ENCODE data around the gene RUFY4.

The RUFY4 gene

GRCh38 chr2:218068721-218069334 is at the start of gene RUFY4:
Gene RUFY4, plus strand, starts transcription at chr2:218069253. Its CDS starts 1,353 bp downstream, at chr2:218070606.
- FAIRE-seq: peak; percentile 2

GRCh38 chr2:218019411-218020060 is 49.5 kb upstream of the RUFY4 start:
- FAIRE-seq (no peak), DNase-seq (ENCODE audit: low spot score) (no peak)

More at GRCh38 chr2:218068721-218069334, at the start of gene RUFY4:
- DNase-seq (ENCODE audit: low spot score): peak; percentile 49

- no peak for FAIRE-seq
These were observed 48.8 kb upstream of the RUFY4 start for GRCh38 chr2:218020281-218020680.

GRCh38 chr2:218020966-218021535 is 48.0 kb upstream of the RUFY4 start:
- DNase-seq (ENCODE audit: low spot score) (no peak), FAIRE-seq (no peak)

More at GRCh38 chr2:218020281-218020680, 48.8 kb upstream of the RUFY4 start:
- DNase-seq (ENCODE audit: low spot score): no peak

GRCh38 chr2:218021536-218022071 is 47.4 kb upstream of the RUFY4 start:
- no peak for FAIRE-seq

GRCh38 chr2:218022131-218022850 is 46.8 kb upstream of the RUFY4 start:
- DNase-seq (ENCODE audit: low spot score) (no peak), FAIRE-seq (no peak)

More at GRCh38 chr2:218021536-218022071, 47.4 kb upstream of the RUFY4 start:
- no peak for DNase-seq (ENCODE audit: low spot score)

GRCh38 chr2:218022851-218023530 is 46.1 kb upstream of the RUFY4 start:
- FAIRE-seq (no peak), DNase-seq (ENCODE audit: low spot score) (no peak)

GRCh38 chr2:218023636-218024035 is 45.4 kb upstream of the RUFY4 start:
- no peak for DNase-seq (ENCODE audit: low spot score)
- FAIRE-seq: no peak

- DNase-seq (ENCODE audit: low spot score): no peak
- no peak for FAIRE-seq
These were observed 44.7 kb upstream of the RUFY4 start for GRCh38 chr2:218024336-218024735.

GRCh38 chr2:218024871-218025270 is 44.2 kb upstream of the RUFY4 start:
- FAIRE-seq: no peak

GRCh38 chr2:218026244-218026643 is 42.8 kb upstream of the RUFY4 start:
- no peak for FAIRE-seq
- no peak for DNase-seq (ENCODE audit: low spot score)

More at GRCh38 chr2:218024871-218025270, 44.2 kb upstream of the RUFY4 start:
- DNase-seq (ENCODE audit: low spot score): no peak

- no peak for FAIRE-seq
- DNase-seq (ENCODE audit: low spot score): no peak
These were observed 42.2 kb upstream of the RUFY4 start for GRCh38 chr2:218026676-218027425.

GRCh38 chr2:218027426-218028188 is 41.4 kb upstream of the RUFY4 start:
- FAIRE-seq: no peak
- DNase-seq (ENCODE audit: low spot score): no peak

GRCh38 chr2:218028189-218028495 is 40.9 kb upstream of the RUFY4 start:
- DNase-seq (ENCODE audit: low spot score) (no peak), FAIRE-seq (no peak)

GRCh38 chr2:218028562-218029348 is 40.3 kb upstream of the RUFY4 start:
- no peak for FAIRE-seq
- DNase-seq (ENCODE audit: low spot score): no peak

GRCh38 chr2:218029366-218030360 is 39.4 kb upstream of the RUFY4 start:
- DNase-seq (ENCODE audit: low spot score) (no peak), FAIRE-seq (no peak)

GRCh38 chr2:218030409-218031195 is 38.5 kb upstream of the RUFY4 start:
- no peak for DNase-seq (ENCODE audit: low spot score)

More at GRCh38 chr2:218030409-218031195, 38.5 kb upstream of the RUFY4 start:
- FAIRE-seq: no peak
